Panc1 (cell line): ENCODE results near the gene RGS14. TPM values are rescaled to one million over a fixed set of nuclear protein-coding genes. Genes with fewer than 3 reads are reported as not detected.

Experiments used
- ATAC-seq: fragments of 200-7000 bp; cut with Tn5 transposase; 2 replicates; pipeline ENCODE4 v1.9.1; 2020; ENCODE audit warnings: mild to moderate bottlenecking, moderate library complexity
- BruUV-seq: library from RNA; stranded (reverse); fragments of 400-500 nt; replicated peaks from 2 replicates; lab custom pipeline; 2021; lab: Mats Ljungman, UMichigan
- CTCF ChIA-PET: fragments of 300-600 bp; sonication (Branson Sonifier 250); formaldehyde crosslinking; loops from one replicate; lab custom pipeline; 2022; ENCODE audit warnings: antibody characterized with exemption; lab: Charles Lee
- POLR2A ChIA-PET: fragments of 300-600 bp; sonication (Branson Sonifier 250); formaldehyde crosslinking; loops from one replicate; lab custom pipeline; 2022; ENCODE audit warnings: antibody characterized with exemption; lab: Charles Lee
- DNase-seq: peaks from one replicate; pipeline ENCODE4 v3.0.0-alpha.2; 2010; ENCODE audit warnings: low read depth, low spot score
- H3K27ac ChIP-seq: 2 replicates; pipeline ENCODE4 v1.5.1; 2011; ENCODE audit warnings: mild to moderate bottlenecking, low read length, inconsistent platforms
- H3K27me3 ChIP-seq: fragments of 200-500 bp; sonication (Bioruptor generic); 2 replicates; pipeline ENCODE4 v1.6.0; 2014; ENCODE audit warnings: low read length, inconsistent platforms; ENCODE audit not compliant: control insufficient read depth, insufficient read depth
- H3K36me3 ChIP-seq: fragments of 200-500 bp; sonication (Bioruptor generic); 2 replicates; pipeline ENCODE4 v1.5.1; 2014; ENCODE audit warnings: inconsistent platforms, mild to moderate bottlenecking, low read length, moderate library complexity; ENCODE audit not compliant: control insufficient read depth, insufficient read depth
- H3K4me1 ChIP-seq: 2 replicates; pipeline ENCODE4 v1.5.1; 2011; ENCODE audit warnings: inconsistent platforms, mild to moderate bottlenecking, low read length, moderate library complexity; ENCODE audit not compliant: control insufficient read depth, insufficient read depth
- H3K4me3 ChIP-seq, 2 experiments: 2 replicates each; pipeline ENCODE4 v1.5.1; 2011 to 2012; ENCODE audit warnings: low read depth in 2 of 2, low read length in 2 of 2, mild to moderate bottlenecking in 2 of 2, inconsistent platforms in 1 of 2, moderate library complexity in 1 of 2
- H3K9me3 ChIP-seq: fragments of 200-500 bp; sonication (Bioruptor generic); 2 replicates; pipeline ENCODE4 v1.5.1; 2014; ENCODE audit warnings: low read depth, mild to moderate bottlenecking, inconsistent platforms, low read length, moderate library complexity; ENCODE audit not compliant: control insufficient read depth, insufficient read depth
- POLR2AphosphoS5 ChIP-seq: IDR thresholded peaks from 2 replicates; pipeline ENCODE4 v1.6.1; 2012; ENCODE audit warnings: mild to moderate bottlenecking, low read depth, low read length, moderate library complexity
- SIN3A ChIP-seq: IDR thresholded peaks from 2 replicates; pipeline ENCODE4 v1.6.1; 2012; ENCODE audit warnings: low read depth, mild to moderate bottlenecking, low read length, moderate library complexity, borderline replicate concordance; ENCODE audit not compliant: insufficient read depth
- TCF7L2 ChIP-seq: IDR thresholded peaks from 2 replicates; pipeline ENCODE4 v1.6.1; 2011; ENCODE audit warnings: mild to moderate bottlenecking, low read depth, low read length, inconsistent platforms
- in situ Hi-C: cut with HindIII; loops from 2 replicates; pipeline ENCODE4 v1.10.0; 2016; ENCODE audit warnings: low sequenced_read_pairs, low pct_unique_long_range_greater_than_20kb
- intact Hi-C: fragments of 100-400 bp; cut with micrococcal nuclease; formaldehyde crosslinking; loops from one replicate; pipeline ENCODE4 v1.10.0; 2022; ENCODE audit not compliant: unreplicated experiment
- total RNA-seq: library from RNA; stranded (reverse); gene quantifications from one replicate; pipeline ENCODE4 v1.2.1, GENCODE V29; 2021; ENCODE audit not compliant: unreplicated experiment
- TF ChIP-seq, protein P1 (sequence below): fragments of 450-650 bp; IDR thresholded peaks from 2 replicates; pipeline ENCODE4 v1.5.1; 2017; ENCODE audit warnings: mild to moderate bottlenecking
- TF ChIP-seq, protein P2 (sequence below), 2 experiments: IDR thresholded peaks; 2 replicates each; pipeline ENCODE4 v1.6.1; 2011 to 2012; ENCODE audit warnings: low read depth in 2 of 2, control low read depth in 1 of 2, low read length in 1 of 2, mild to moderate bottlenecking in 1 of 2, moderate library complexity in 1 of 2; ENCODE audit not compliant: insufficient read depth in 1 of 2

Gene RGS14
- total RNA-seq, 1 experiment from 2014 or later: 13.5 TPM

DNA sequence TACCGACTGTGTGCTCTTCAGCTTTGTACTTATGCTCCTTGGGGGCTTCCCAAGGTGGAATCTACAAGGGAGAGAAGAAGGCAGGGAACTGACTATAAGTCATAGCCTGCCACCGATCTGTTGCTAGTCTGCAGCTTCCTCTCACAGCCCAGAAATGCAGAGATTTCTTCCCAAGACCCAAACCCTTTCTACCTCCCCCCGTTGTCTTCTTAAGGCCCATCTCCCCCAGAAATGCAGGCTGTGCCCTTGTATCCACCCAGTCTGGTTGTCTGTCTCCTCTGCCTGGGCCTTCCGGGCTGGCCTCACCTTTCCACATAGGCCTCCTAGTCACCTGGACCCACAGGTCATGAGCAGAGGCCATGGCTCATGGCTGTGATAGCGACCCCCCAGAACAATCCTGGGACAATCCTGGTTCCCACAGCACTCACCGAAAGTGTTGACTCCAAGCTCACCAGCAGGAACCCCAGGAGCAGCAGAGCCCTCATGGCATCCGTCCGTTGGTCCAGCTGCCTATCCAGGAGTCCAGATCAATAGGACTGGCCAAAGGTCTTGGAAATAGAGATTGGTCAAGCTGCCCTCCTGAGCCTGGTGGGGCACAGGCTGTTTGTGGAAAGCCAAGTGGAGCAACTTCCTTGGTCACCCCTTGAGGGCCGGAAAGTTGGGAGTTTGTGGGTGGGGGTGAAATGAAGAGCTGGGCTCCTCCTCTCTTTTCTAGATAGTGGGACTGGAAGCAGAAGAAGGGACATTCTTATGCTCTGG is 51.5 kb downstream of the RGS14 start, which contains the start of gene F12:
Gene F12, minus strand, starts transcription at position 522 of the 759 bp plus-strand sequence. Its CDS starts 37 bp downstream, at position 485.
- TF ChIP-seq POLR2AphosphoS5: no peak
- TF ChIP-seq TCF7L2: no peak
- TF ChIP-seq SIN3A: no peak
- TF ChIP-seq, protein P1, sequence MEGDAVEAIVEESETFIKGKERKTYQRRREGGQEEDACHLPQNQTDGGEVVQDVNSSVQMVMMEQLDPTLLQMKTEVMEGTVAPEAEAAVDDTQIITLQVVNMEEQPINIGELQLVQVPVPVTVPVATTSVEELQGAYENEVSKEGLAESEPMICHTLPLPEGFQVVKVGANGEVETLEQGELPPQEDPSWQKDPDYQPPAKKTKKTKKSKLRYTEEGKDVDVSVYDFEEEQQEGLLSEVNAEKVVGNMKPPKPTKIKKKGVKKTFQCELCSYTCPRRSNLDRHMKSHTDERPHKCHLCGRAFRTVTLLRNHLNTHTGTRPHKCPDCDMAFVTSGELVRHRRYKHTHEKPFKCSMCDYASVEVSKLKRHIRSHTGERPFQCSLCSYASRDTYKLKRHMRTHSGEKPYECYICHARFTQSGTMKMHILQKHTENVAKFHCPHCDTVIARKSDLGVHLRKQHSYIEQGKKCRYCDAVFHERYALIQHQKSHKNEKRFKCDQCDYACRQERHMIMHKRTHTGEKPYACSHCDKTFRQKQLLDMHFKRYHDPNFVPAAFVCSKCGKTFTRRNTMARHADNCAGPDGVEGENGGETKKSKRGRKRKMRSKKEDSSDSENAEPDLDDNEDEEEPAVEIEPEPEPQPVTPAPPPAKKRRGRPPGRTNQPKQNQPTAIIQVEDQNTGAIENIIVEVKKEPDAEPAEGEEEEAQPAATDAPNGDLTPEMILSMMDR: no peak
- TF ChIP-seq, protein P2, sequence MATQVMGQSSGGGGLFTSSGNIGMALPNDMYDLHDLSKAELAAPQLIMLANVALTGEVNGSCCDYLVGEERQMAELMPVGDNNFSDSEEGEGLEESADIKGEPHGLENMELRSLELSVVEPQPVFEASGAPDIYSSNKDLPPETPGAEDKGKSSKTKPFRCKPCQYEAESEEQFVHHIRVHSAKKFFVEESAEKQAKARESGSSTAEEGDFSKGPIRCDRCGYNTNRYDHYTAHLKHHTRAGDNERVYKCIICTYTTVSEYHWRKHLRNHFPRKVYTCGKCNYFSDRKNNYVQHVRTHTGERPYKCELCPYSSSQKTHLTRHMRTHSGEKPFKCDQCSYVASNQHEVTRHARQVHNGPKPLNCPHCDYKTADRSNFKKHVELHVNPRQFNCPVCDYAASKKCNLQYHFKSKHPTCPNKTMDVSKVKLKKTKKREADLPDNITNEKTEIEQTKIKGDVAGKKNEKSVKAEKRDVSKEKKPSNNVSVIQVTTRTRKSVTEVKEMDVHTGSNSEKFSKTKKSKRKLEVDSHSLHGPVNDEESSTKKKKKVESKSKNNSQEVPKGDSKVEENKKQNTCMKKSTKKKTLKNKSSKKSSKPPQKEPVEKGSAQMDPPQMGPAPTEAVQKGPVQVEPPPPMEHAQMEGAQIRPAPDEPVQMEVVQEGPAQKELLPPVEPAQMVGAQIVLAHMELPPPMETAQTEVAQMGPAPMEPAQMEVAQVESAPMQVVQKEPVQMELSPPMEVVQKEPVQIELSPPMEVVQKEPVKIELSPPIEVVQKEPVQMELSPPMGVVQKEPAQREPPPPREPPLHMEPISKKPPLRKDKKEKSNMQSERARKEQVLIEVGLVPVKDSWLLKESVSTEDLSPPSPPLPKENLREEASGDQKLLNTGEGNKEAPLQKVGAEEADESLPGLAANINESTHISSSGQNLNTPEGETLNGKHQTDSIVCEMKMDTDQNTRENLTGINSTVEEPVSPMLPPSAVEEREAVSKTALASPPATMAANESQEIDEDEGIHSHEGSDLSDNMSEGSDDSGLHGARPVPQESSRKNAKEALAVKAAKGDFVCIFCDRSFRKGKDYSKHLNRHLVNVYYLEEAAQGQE (IDR thresholded peaks at IDR 0.05; ENCODE audit: insufficient read depth in 1 of 2, low read depth in 2 of 2, low read length in 1 of 2): no peak
- Histone ChIP-seq H3K27me3 (no peaks in the 10 kb centered on the region), H3K36me3 (no peaks in the 10 kb centered on the region), H3K4me1 (no peaks in the 10 kb centered on the region), H3K9me3 (no peaks in the 10 kb centered on the region), H3K27ac (no peak within 1 kb of the TSS), H3K4me3 (no peak within 1 kb of the TSS)
- ATAC-seq (no peak), DNase-seq (no peak)
- ChIA-PET POLR2A (interaction anchor here (0.8 kb wide), 1 partner anchor 16 kb away, joined by 9 read pairs; no protein-coding TSS in a partner anchor), CTCF (interaction anchor here (1.2 kb wide), 1 partner anchor 19 kb away, joined by 4 read pairs; no protein-coding TSS in a partner anchor)
- no TSS peak for BruUV-seq
- in situ Hi-C loops: no loop called here
- intact Hi-C loops: no loop called here

DNA sequence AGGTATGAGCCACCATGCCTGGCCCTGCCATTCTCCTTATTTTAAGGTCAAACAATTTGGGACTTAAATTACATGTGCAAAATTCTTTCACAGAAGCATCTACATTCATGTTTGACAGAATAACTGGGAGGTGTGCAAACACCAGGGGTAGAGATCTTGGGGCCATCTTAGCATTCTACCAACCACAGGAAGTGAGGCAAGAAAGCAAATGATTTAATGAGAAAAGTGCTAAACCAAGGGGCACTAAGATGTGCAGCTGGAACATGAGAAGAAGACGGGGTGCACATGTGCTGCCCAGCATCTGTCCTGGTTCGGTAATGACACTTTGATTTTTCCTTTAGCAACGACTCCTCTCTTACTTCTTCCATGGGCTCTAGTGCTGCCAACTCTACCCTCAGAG is 52.9 kb downstream of the RGS14 start:
- CTCF ChIA-PET: no interaction called here
- Histone ChIP-seq H3K27me3 (no peaks in the 10 kb centered on the region), H3K27ac (no peak overlapping the region), H3K4me3 (no peak overlapping the region), H3K9me3 (no peaks in the 10 kb centered on the region), H3K4me1 (no peaks in the 10 kb centered on the region), H3K36me3 (no peaks in the 10 kb centered on the region)
- intact Hi-C loops (no loop called here), in situ Hi-C loops (no loop called here)
- no peak for DNase-seq
- no TSS peak for BruUV-seq
- ATAC-seq: no peak
- POLR2A ChIA-PET: no interaction called here
- TF ChIP-seq TCF7L2 (no peak), SIN3A (no peak), POLR2AphosphoS5 (no peak)
- TF ChIP-seq, protein P2 (IDR thresholded peaks at IDR 0.05; ENCODE audit: insufficient read depth in 1 of 2, low read depth in 2 of 2, low read length in 1 of 2): no peak
- TF ChIP-seq, protein P1: no peak
